ENCODE measurements around the gene TMCO6. TPM values are rescaled to one million over a fixed set of nuclear protein-coding genes. Genes with fewer than 3 reads are reported as not detected.

TMCO6 gene
- total RNA-seq, 6 donors from 2014 or later: 11.8 to 99.7 (median 31.3) TPM

- peak overlapping the region; percentile 81 to 90 (median 85) for H3K27ac ChIP-seq
These were observed 8.8 kb upstream of the TMCO6 start for GRCh38 chr5:140630292-140631035.

DNA sequence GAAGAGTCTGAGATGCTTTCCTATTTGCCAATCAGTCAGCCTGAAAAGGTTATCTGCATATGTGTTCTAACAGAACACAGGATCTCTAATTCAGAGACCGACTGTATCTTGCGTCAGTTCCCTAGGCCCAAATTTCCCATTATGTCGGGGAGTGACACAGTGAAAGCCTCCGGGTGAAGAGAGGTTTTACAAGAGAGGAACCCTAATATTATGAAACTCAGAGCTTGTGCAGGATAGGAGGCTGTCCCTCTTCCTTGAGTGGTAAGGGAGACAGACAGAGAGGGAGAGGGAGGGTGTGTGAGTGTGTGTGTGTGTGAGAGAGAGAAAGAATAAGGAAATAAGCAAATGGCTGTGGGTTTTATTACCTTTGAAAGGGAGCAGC lies 8.2 kb upstream of the TMCO6 start:
- Histone ChIP-seq H3K4me3 (peak overlapping the region in 3 of 4 donors; percentile 55 to 60 (median 58)), H3K27me3 (no peaks in the 10 kb centered on the region), H3K4me1 (peaks cover 16 to 50% (median 28%) of the 10 kb centered on the region in 4 donors), H3K9me3 (no peaks in the 10 kb centered on the region), H3K36me3 (no peaks in the 10 kb centered on the region), H3K27ac (peak overlapping the region; percentile 81 to 90 (median 85))
- 52 to 60% methylated on average over 4 of the region's 4 CpGs for WGBS, 2 donors
- peak in 1 of 2 donors; percentile 51 for DNase-seq
- TF ChIP-seq EP300 (IDR thresholded peaks at IDR 0.05) (no peak), POLR2A (IDR thresholded peaks at IDR 0.05) (peak in 1 of 4 donors; percentile 71), POLR2AphosphoS5 (IDR thresholded peaks at IDR 0.05) (no peak)
- TF ChIP-seq, protein P1, sequence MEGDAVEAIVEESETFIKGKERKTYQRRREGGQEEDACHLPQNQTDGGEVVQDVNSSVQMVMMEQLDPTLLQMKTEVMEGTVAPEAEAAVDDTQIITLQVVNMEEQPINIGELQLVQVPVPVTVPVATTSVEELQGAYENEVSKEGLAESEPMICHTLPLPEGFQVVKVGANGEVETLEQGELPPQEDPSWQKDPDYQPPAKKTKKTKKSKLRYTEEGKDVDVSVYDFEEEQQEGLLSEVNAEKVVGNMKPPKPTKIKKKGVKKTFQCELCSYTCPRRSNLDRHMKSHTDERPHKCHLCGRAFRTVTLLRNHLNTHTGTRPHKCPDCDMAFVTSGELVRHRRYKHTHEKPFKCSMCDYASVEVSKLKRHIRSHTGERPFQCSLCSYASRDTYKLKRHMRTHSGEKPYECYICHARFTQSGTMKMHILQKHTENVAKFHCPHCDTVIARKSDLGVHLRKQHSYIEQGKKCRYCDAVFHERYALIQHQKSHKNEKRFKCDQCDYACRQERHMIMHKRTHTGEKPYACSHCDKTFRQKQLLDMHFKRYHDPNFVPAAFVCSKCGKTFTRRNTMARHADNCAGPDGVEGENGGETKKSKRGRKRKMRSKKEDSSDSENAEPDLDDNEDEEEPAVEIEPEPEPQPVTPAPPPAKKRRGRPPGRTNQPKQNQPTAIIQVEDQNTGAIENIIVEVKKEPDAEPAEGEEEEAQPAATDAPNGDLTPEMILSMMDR (IDR thresholded peaks at IDR 0.05): no peak
- ATAC-seq (ENCODE audit: low FRiP score in 2 of 2): peak in 1 of 2 donors; percentile 28

More at GRCh38 chr5:140630292-140631035, 8.8 kb upstream of the TMCO6 start:
- DNase-seq (no peak), ATAC-seq (ENCODE audit: low FRiP score in 2 of 2) (no peak)
- Histone ChIP-seq H3K9me3 (no peaks in the 10 kb centered on the region), H3K27me3 (no peaks in the 10 kb centered on the region), H3K4me3 (peak overlapping the region in 3 of 4 donors; percentile 55 to 60 (median 58)), H3K4me1 (peaks cover 16 to 50% (median 28%) of the 10 kb centered on the region in 4 donors), H3K36me3 (no peaks in the 10 kb centered on the region)
- 57% methylated on average over 2 of the region's 2 CpGs for WGBS, 2 donors
- TF ChIP-seq POLR2AphosphoS5 (IDR thresholded peaks at IDR 0.05) (no peak), POLR2A (IDR thresholded peaks at IDR 0.05) (no peak), EP300 (IDR thresholded peaks at IDR 0.05) (no peak)
- TF ChIP-seq, protein P1 (IDR thresholded peaks at IDR 0.05): no peak

- no peaks in the 10 kb centered on the region for H3K36me3 ChIP-seq
- peak overlapping the region; percentile 81 to 90 (median 85) for H3K27ac ChIP-seq
- H3K4me3 ChIP-seq: peak overlapping the region; percentile 20 to 60 (median 56)
- H3K9me3 ChIP-seq: no peaks in the 10 kb centered on the region
- H3K27me3 ChIP-seq: no peaks in the 10 kb centered on the region
- H3K4me1 ChIP-seq: peaks cover 16 to 50% (median 28%) of the 10 kb centered on the region in 4 donors
- ATAC-seq (ENCODE audit: low FRiP score in 2 of 2) (peak; percentile 44 to 76), DNase-seq (peak in 1 of 2 donors; percentile 87)
- TF ChIP-seq POLR2AphosphoS5 (IDR thresholded peaks at IDR 0.05) (no peak), EP300 (IDR thresholded peaks at IDR 0.05) (no peak), POLR2A (IDR thresholded peaks at IDR 0.05) (no peak)
- TF ChIP-seq, protein P1 (IDR thresholded peaks at IDR 0.05): no peak
- WGBS, 2 donors: 9 to 10% methylated on average over 19 to 22 of the region's 36 CpGs
These were observed 7.4 kb upstream of the TMCO6 start for GRCh38 chr5:140631831-140632365.

GRCh38 chr5:140632366-140633020 lies 6.8 kb upstream of the TMCO6 start:
- 1 to 2% methylated on average over 22 to 24 of the region's 51 CpGs for whole genome bisulfite sequencing, 2 donors
- DNase-seq: peak; percentile 65 to 90
- Histone ChIP-seq H3K36me3 (no peaks in the 10 kb centered on the region), H3K27me3 (no peaks in the 10 kb centered on the region), H3K4me1 (peaks cover 16 to 50% (median 28%) of the 10 kb centered on the region in 4 donors), H3K4me3 (peak overlapping the region; percentile 20 to 60 (median 56)), H3K27ac (peak overlapping the region; percentile 81 to 90 (median 85)), H3K9me3 (no peaks in the 10 kb centered on the region)
- TF ChIP-seq, protein P1 (IDR thresholded peaks at IDR 0.05): peak in 2 of 6 experiments; percentile 4 to 30
- TF ChIP-seq EP300 (IDR thresholded peaks at IDR 0.05) (no peak), POLR2A (IDR thresholded peaks at IDR 0.05) (peak in 1 of 4 donors; percentile 1), POLR2AphosphoS5 (IDR thresholded peaks at IDR 0.05) (peak; percentile 31 to 32)
- peak; percentile 71 to 82 for ATAC-seq (ENCODE audit: low FRiP score in 2 of 2)
